HAP-1 (cell line): ENCODE results near the gene MALAT1.

Experiments
- DNase-seq, 2 experiments: peaks; one replicate each; pipeline ENCODE4 v3.0.0-alpha.2; 2016 to 2020; ENCODE audit warnings: low spot score in 2 of 2
- H3K27me3 ChIP-seq: fragments of 250-450 bp; sonication (Bioruptor Pico); 2 replicates; pipeline ENCODE4 v1.5.1; 2020; ENCODE audit warnings: low read depth, mild to moderate bottlenecking, moderate library complexity
- H3K36me3 ChIP-seq: fragments of 250-450 bp; sonication (Bioruptor Pico); replicated peaks from 2 replicates; pipeline ENCODE4 v1.5.1; 2020; ENCODE audit warnings: mild to moderate bottlenecking
- H3K4me1 ChIP-seq: fragments of 250-450 bp; sonication (Bioruptor Pico); 2 replicates; pipeline ENCODE4 v1.5.1; 2020; ENCODE audit warnings: mild to moderate bottlenecking
- H3K4me3 ChIP-seq: fragments of 250-450 bp; sonication (Bioruptor Pico); 2 replicates; pipeline ENCODE4 v1.5.1; 2020; ENCODE audit warnings: mild to moderate bottlenecking, moderate library complexity
- H3K9me3 ChIP-seq: fragments of 250-450 bp; sonication (Bioruptor Pico); 2 replicates; pipeline ENCODE4 v1.5.1; 2020; ENCODE audit warnings: mild to moderate bottlenecking, moderate library complexity
- in situ Hi-C: fragments of 300-500 bp; cut with MboI; formaldehyde crosslinking; loops from 3 replicates; pipeline ENCODE4 v1.14.3; 2020; ENCODE audit warnings: low sequenced_read_pairs, inconsistent platforms, mixed read lengths

The MALAT1 gene

DNA sequence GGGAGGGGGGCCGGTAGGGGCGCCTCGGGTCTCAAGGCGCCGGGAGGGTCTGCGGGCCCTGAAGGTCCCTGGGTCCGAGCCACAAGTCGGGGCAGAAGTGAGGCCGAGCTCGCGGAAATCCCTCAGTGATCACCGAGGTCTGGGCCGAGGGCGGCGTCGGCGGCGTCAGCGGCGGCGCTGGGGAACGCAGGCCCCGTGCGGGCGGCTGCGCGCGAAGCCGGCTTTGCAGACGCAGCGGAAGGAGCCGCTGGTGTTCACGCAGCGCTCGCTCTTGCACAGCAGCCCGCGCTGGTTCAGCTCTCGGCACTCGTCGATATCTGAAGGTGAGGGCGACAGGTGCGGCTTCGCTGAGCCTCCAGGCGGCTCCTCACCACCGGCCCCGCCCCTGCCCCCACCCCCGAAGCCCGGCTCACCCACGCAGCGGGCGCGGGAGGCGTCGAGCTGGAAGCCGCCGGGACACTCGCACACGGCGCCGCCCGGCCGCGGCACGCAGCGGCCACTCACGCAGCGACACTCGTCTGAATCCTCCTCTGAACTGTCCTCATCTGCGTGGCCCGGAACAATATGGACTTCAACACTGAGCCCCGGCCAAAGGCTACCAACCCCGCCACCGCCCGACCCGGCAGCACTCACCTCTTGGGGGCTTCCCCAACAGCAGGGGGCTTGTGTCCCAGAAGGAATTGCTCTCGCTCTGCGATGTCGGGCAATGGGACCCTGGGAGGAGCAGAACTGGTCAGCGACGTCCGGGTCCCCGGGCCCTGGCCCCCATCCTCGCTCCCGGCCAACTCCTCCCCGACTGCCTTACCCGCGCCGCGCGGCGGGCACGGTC is 40.3 kb downstream of the MALAT1 start:
- H3K27me3 ChIP-seq, result no peaks in the 10 kb centered on the region
- no peaks in the 10 kb centered on the region; the same call in none of the 2 replicates for H3K4me1 ChIP-seq
- in situ Hi-C loops, result no loop called here
- DNase-seq, result no peak
- no peaks in the 10 kb centered on the region for H3K9me3 ChIP-seq
- peaks cover 29% of the 10 kb centered on the region for H3K36me3 ChIP-seq
- H3K4me3 ChIP-seq, result no peak overlapping the region

GRCh38 chr11:65539744-65540289 is 41.0 kb downstream of the MALAT1 start:
- Histone ChIP-seq H3K4me1 (no peaks in the 10 kb centered on the region; the same call in none of the 2 replicates), H3K4me3 (peak overlapping the region; percentile 46), H3K27me3 (no peaks in the 10 kb centered on the region), H3K9me3 (no peaks in the 10 kb centered on the region), H3K36me3 (peaks cover 29% of the 10 kb centered on the region)
- no peak for DNase-seq
- in situ Hi-C loops, result no loop called here

- H3K36me3 ChIP-seq, result peaks cover 25% of the 10 kb centered on the region
- H3K27me3 ChIP-seq, result no peaks in the 10 kb centered on the region
- H3K9me3 ChIP-seq, result no peaks in the 10 kb centered on the region
- H3K4me1 ChIP-seq, result no peaks in the 10 kb centered on the region; the same call in none of the 2 replicates
- in situ Hi-C loops, result no loop called here
- peak overlapping the region; percentile 46 for H3K4me3 ChIP-seq
- peak; percentile 83 to 90 for DNase-seq
Observed at GRCh38 chr11:65540290-65541092, 41.6 kb downstream of the MALAT1 start.

GRCh38 chr11:65541093-65541982 is 42.5 kb downstream of the MALAT1 start:
- Histone ChIP-seq H3K27me3 (no peaks in the 10 kb centered on the region), H3K9me3 (no peaks in the 10 kb centered on the region), H3K4me3 (peak overlapping the region; percentile 46), H3K4me1 (no peaks in the 10 kb centered on the region; the same call in none of the 2 replicates), H3K36me3 (peaks cover 20% of the 10 kb centered on the region)
- in situ Hi-C loops, result no loop called here
- DNase-seq, result no peak

- DNase-seq, result no peak
- Histone ChIP-seq H3K27me3 (no peaks in the 10 kb centered on the region), H3K9me3 (no peaks in the 10 kb centered on the region), H3K4me1 (no peaks in the 10 kb centered on the region; the same call in none of the 2 replicates), H3K36me3 (peaks cover 14% of the 10 kb centered on the region), H3K4me3 (no peak overlapping the region)
- in situ Hi-C loops, result no loop called here
Observed at GRCh38 chr11:65542738-65543390, 44.0 kb downstream of the MALAT1 start.

DNA sequence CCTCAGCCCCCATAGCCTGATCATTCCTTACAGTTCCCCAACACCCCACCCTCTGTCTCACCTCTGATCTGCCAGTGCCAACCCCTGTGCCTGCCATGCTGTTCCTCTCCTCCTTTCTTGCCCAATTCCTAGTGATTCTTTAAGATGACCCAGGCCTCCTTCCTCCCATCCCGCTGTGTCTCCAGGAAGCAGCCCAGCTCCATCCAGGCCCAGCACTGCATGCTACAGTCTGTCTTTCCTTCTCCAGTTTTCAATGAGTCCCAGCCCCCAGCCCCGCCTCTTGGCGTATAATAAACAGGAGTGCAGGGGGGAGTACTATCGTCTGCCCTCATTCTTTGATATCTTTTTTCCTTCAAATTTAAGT is 47.0 kb downstream of the MALAT1 start:
- Histone ChIP-seq H3K36me3 (peaks cover 14% of the 10 kb centered on the region), H3K27me3 (no peaks in the 10 kb centered on the region), H3K9me3 (no peaks in the 10 kb centered on the region), H3K4me3 (no peak overlapping the region), H3K4me1 (no peaks in the 10 kb centered on the region)
- DNase-seq, result no peak
- in situ Hi-C loops, result no loop called here

- Histone ChIP-seq H3K36me3 (peaks cover 13% of the 10 kb centered on the region), H3K27me3 (no peaks in the 10 kb centered on the region), H3K9me3 (no peaks in the 10 kb centered on the region), H3K4me3 (no peak overlapping the region), H3K4me1 (no peaks in the 10 kb centered on the region)
- peak in 1 of 2 experiments; percentile 55 for DNase-seq
- in situ Hi-C loops, result no loop called here
Observed at GRCh38 chr11:65546217-65546958, 47.5 kb downstream of the MALAT1 start.

GRCh38 chr11:65547446-65548125 is 48.7 kb downstream of the MALAT1 start:
- in situ Hi-C loops, result no loop called here
- DNase-seq, result no peak
- no peak overlapping the region for H3K4me3 ChIP-seq

DNA sequence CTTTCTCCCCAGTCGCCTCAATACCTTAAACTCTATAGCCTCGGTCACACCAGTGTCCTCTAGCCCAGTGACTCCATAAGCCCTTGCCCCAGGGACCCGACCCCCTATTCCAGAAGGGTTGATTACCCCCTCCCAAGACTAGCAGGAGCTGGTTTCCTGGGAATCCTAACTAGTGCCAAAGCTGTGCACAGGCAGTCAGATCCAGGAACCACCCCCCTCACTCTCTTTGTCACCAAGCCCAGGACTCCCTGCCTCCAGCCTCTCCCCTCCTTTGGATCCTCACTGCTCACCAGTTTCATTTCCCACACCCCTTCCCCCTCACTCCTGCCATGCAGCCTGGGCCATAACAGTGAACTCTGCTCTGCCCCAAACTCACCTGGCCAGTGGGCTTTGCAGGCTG is 49.5 kb downstream of the MALAT1 start:
- Histone ChIP-seq H3K4me1 (no peaks in the 10 kb centered on the region), H3K27me3 (no peaks in the 10 kb centered on the region), H3K36me3 (peaks cover 9% of the 10 kb centered on the region), H3K9me3 (no peaks in the 10 kb centered on the region), H3K4me3 (no peak overlapping the region)
- DNase-seq, result no peak
- in situ Hi-C loops, result no loop called here

More at GRCh38 chr11:65547446-65548125, 48.7 kb downstream of the MALAT1 start:
- H3K36me3 ChIP-seq, result peaks cover 9% of the 10 kb centered on the region
- H3K9me3 ChIP-seq, result no peaks in the 10 kb centered on the region
- H3K27me3 ChIP-seq, result no peaks in the 10 kb centered on the region
- H3K4me1 ChIP-seq, result no peaks in the 10 kb centered on the region

- H3K4me1 ChIP-seq, result no peaks in the 10 kb centered on the region
- DNase-seq, result no peak
- H3K27me3 ChIP-seq, result no peaks in the 10 kb centered on the region
- H3K9me3 ChIP-seq, result no peaks in the 10 kb centered on the region
- no peak overlapping the region for H3K4me3 ChIP-seq
- peaks cover 9% of the 10 kb centered on the region for H3K36me3 ChIP-seq
- in situ Hi-C loops, result no loop called here
Observed at GRCh38 chr11:65549096-65549495, 50.3 kb downstream of the MALAT1 start.

GRCh38 chr11:65551572-65552387 is 52.9 kb downstream of the MALAT1 start:
- Histone ChIP-seq H3K4me3 (no peak overlapping the region), H3K36me3 (peaks cover 9% of the 10 kb centered on the region), H3K27me3 (no peaks in the 10 kb centered on the region), H3K9me3 (no peaks in the 10 kb centered on the region), H3K4me1 (0 out of 2 replicates have a peak, but pooled peaks cover 4% of the 10 kb centered on the region)
- DNase-seq, result peak in 1 of 2 experiments; percentile 80
- in situ Hi-C loops, result no loop called here
